Measurements from ENCODE around the gene JAZF1.

JAZF1 gene

DNA sequence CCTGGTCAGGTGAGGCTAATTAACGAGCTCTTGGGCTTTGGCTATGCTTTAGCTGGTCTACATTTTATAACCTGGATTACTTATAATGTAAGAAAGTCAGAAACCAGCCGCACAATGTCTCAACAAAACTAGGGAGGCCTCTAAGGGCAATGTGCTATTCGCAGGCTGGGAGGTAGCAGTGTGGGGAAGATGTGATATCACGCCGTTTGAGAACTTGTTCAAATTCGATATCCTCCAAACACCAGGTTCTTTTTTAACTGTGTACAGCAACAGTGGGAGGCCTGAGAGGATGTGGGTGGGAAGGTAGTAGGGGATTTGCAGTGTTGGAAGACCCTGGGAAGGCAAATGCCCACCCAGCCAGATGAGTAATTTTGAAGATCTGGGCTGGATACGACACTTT lies 184.5 kb downstream of the JAZF1 start:
- TF ChIP-seq TAF1 (IDR thresholded peaks at IDR 0.05; ENCODE audit: borderline replicate concordance, insufficient read depth, low read length) (no peak), FOXP2 (optimal IDR thresholded peaks at IDR 0.05; ENCODE audit: borderline replicate concordance, extremely low read depth, extremely low read length, insufficient read depth) (no peak), POLR2AphosphoS5 (IDR thresholded peaks at IDR 0.05; ENCODE audit: low read depth, low read length) (no peak), SIN3A (IDR thresholded peaks at IDR 0.05; ENCODE audit: borderline replicate concordance, insufficient read depth, low read length) (no peak)
- TF ChIP-seq, protein P1, sequence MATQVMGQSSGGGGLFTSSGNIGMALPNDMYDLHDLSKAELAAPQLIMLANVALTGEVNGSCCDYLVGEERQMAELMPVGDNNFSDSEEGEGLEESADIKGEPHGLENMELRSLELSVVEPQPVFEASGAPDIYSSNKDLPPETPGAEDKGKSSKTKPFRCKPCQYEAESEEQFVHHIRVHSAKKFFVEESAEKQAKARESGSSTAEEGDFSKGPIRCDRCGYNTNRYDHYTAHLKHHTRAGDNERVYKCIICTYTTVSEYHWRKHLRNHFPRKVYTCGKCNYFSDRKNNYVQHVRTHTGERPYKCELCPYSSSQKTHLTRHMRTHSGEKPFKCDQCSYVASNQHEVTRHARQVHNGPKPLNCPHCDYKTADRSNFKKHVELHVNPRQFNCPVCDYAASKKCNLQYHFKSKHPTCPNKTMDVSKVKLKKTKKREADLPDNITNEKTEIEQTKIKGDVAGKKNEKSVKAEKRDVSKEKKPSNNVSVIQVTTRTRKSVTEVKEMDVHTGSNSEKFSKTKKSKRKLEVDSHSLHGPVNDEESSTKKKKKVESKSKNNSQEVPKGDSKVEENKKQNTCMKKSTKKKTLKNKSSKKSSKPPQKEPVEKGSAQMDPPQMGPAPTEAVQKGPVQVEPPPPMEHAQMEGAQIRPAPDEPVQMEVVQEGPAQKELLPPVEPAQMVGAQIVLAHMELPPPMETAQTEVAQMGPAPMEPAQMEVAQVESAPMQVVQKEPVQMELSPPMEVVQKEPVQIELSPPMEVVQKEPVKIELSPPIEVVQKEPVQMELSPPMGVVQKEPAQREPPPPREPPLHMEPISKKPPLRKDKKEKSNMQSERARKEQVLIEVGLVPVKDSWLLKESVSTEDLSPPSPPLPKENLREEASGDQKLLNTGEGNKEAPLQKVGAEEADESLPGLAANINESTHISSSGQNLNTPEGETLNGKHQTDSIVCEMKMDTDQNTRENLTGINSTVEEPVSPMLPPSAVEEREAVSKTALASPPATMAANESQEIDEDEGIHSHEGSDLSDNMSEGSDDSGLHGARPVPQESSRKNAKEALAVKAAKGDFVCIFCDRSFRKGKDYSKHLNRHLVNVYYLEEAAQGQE (IDR thresholded peaks at IDR 0.05; ENCODE audit: insufficient read depth in 1 of 2, low read depth in 2 of 2, low read length in 2 of 2) = no peak

DNA sequence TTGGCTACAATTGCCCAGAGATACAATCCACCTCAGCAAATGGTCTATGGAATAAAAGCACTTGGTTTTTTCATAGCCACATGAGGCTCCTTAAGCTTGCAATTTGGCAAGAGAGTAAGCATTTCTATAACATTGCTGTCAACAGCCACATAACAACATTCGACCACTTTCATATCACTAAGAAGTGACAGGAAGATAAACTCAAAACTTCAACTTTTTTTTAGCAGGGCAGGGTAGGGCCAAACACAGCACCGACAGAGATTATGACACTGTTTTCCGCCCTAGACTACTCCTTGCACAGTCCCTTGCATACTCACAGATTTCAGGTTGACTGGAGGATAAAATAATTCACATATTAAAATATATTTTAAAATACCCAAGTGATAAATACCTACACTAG lies 185.4 kb downstream of the JAZF1 start:
- TF ChIP-seq POLR2AphosphoS5 (IDR thresholded peaks at IDR 0.05; ENCODE audit: low read depth, low read length) = no peak
- no peak for TF ChIP-seq SIN3A (IDR thresholded peaks at IDR 0.05; ENCODE audit: borderline replicate concordance, insufficient read depth, low read length)
- TF ChIP-seq, protein P1 (IDR thresholded peaks at IDR 0.05; ENCODE audit: insufficient read depth in 1 of 2, low read depth in 2 of 2, low read length in 2 of 2) = no peak
- no peak for TF ChIP-seq TAF1 (IDR thresholded peaks at IDR 0.05; ENCODE audit: borderline replicate concordance, insufficient read depth, low read length)
- no peak for TF ChIP-seq FOXP2 (optimal IDR thresholded peaks at IDR 0.05; ENCODE audit: borderline replicate concordance, extremely low read depth, extremely low read length, insufficient read depth)

DNA sequence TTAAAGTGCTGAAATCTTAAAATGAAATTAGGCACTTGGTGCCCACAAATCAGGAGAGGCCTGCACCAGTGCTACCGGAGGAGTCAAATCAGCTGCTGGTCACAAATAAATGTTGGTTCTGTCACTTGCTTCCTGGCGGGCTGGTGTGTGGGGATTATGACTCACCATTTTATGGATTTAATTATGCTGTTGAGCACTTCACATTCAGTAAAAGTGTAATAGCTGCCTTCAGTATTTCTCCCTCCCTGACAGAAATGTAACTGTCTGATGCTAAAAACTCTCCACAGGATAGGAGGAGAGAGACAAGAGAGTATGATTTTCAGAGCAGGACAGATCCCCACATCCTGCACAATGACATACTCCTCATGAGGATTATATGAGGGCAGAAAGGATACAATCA lies 186.0 kb downstream of the JAZF1 start:
- no peak for TF ChIP-seq TAF1 (IDR thresholded peaks at IDR 0.05; ENCODE audit: borderline replicate concordance, insufficient read depth, low read length)
- TF ChIP-seq SIN3A (IDR thresholded peaks at IDR 0.05; ENCODE audit: borderline replicate concordance, insufficient read depth, low read length) = no peak

DNA sequence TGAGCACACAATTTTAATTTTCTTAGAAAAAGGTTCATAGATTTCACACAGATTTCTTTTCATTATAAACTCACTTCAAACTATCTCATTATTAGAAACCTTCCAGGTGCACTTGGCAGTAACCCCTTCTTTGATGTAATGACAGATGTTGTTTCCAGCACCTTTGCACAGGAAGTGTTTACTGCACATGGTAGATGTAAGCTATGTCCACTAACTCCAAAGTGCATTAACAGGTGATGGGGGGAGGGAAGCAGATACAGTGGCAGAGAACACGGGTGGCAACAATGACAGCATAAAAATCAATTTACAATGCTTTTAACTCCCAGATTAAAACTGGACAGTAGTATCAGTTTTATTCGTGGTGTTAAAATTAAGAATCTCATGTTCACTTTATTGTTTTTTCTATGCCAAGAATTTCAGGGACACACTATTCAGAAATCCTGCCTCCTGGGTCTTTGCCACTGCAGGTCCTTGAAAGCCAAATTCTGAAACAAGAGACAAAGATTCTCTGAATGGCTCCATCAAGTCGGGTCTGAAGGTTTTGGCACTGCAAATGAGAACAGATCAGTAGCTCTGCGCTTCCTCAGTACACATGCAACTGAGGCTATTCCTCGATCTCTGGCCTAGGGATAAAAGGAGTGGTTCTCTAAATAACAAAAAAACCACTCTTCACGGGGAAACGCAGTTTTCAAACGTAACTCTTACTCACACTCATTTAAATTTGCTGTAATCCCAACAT lies 187.7 kb downstream of the JAZF1 start:
- TF ChIP-seq POLR2AphosphoS5 (IDR thresholded peaks at IDR 0.05; ENCODE audit: low read depth, low read length) = no peak
- TF ChIP-seq TAF1 (IDR thresholded peaks at IDR 0.05; ENCODE audit: borderline replicate concordance, insufficient read depth, low read length) = no peak
- TF ChIP-seq, protein P1 (IDR thresholded peaks at IDR 0.05; ENCODE audit: insufficient read depth in 1 of 2, low read depth in 2 of 2, low read length in 2 of 2) = no peak
- TF ChIP-seq SIN3A (IDR thresholded peaks at IDR 0.05; ENCODE audit: borderline replicate concordance, insufficient read depth, low read length) = no peak
- TF ChIP-seq FOXP2 (optimal IDR thresholded peaks at IDR 0.05; ENCODE audit: borderline replicate concordance, extremely low read depth, extremely low read length, insufficient read depth) = no peak

DNA sequence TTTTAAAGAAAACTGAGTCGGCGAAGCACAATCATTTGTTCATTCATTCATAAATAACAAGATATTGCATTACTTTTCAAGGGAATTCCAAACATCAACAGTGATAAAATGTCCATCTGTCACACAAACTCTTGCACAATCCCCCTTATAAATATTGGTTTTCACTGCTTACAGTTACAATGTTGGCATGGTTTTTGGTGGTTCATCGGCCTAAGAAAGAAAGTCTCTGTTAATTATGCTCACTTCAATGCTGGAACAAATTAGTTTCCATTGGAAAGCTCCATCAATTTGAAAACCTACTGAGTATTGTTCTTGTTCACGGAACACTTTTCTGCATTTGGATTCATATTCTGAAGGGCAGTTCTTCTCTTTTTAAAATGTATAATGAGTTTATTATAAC lies 188.5 kb downstream of the JAZF1 start:
- TF ChIP-seq FOXP2 (optimal IDR thresholded peaks at IDR 0.05; ENCODE audit: borderline replicate concordance, extremely low read depth, extremely low read length, insufficient read depth) = no peak
- no peak for TF ChIP-seq TAF1 (IDR thresholded peaks at IDR 0.05; ENCODE audit: borderline replicate concordance, insufficient read depth, low read length)
- TF ChIP-seq, protein P1 (IDR thresholded peaks at IDR 0.05; ENCODE audit: insufficient read depth in 1 of 2, low read depth in 2 of 2, low read length in 2 of 2) = no peak
- TF ChIP-seq SIN3A (IDR thresholded peaks at IDR 0.05; ENCODE audit: borderline replicate concordance, insufficient read depth, low read length) = no peak
- no peak for TF ChIP-seq POLR2AphosphoS5 (IDR thresholded peaks at IDR 0.05; ENCODE audit: low read depth, low read length)
